Measurements from ENCODE around the gene MCEMP1. TPM values are rescaled to one million over a fixed set of nuclear protein-coding genes. Genes with fewer than 3 reads are reported as not detected.

Gene MCEMP1
- total and polyA plus RNA-seq, 2 of the 13 experiments (the other 11 are each of a cell fraction or from before 2014, with no cell fraction given): not detected

- Histone ChIP-seq H3K4me3 (replicated peaks in 1 of 3; ENCODE audit: insufficient read depth in 1 of 3, low read depth in 2 of 3, low read length in 3 of 3) (no peak overlapping the region), H3K9ac (ENCODE audit: insufficient read depth, low read depth, low read length) (no peak overlapping the region), H2AFZ (ENCODE audit: low read length) (no peak overlapping the region), H3K79me2 (ENCODE audit: insufficient read depth, low read length) (no peaks in the 10 kb centered on the region), H3K4me1 (ENCODE audit: insufficient read depth, low read length) (no peaks in the 10 kb centered on the region), H3K36me3 (replicated peaks in 1 of 2; ENCODE audit: control insufficient read depth in 1 of 2, insufficient read depth in 2 of 2, low read length in 2 of 2) (no peaks in the 10 kb centered on the region), H4K20me1 (ENCODE audit: insufficient read depth, low read length) (no peaks in the 10 kb centered on the region), H3K9me3 (ENCODE audit: low read length) (no peaks in the 10 kb centered on the region), H3K4me2 (ENCODE audit: low read depth, low read length) (no peak overlapping the region), H3K27ac (ENCODE audit: extremely low read length, insufficient read depth, low read length) (no peak overlapping the region), H3K27me3 (ENCODE audit: control insufficient read depth in 1 of 2, insufficient read depth in 2 of 2, low read length in 2 of 2) (peaks cover 0 to 7% of the 10 kb centered on the region in 2 experiments; a peak in 3 of 5 replicates)
- ATAC-seq (no peak), FAIRE-seq (no peak), DNase-seq (ENCODE audit: low spot score) (no peak)
- intact Hi-C loops (cut with micrococcal nuclease; ENCODE audit: unreplicated experiment): no loop called here
- 38% methylated on average over 5 of the region's 5 CpGs for WGBS (ENCODE audit: low lambda C conversion rate)
- TF ChIP-seq ZBTB40 (IDR thresholded peaks at IDR 0.05): no peak
- no peak for TF ChIP-seq ZBTB40 (CRISPR knock-in tag; IDR thresholded peaks at IDR 0.05)
- TF ChIP-seq ZNF841 (CRISPR knock-in tag; IDR thresholded peaks at IDR 0.05; ENCODE audit: borderline replicate concordance): no peak
- no peak for TF ChIP-seq ELF3 (CRISPR knock-in tag; IDR thresholded peaks at IDR 0.05)
- no peak for TF ChIP-seq ZFP36 (IDR thresholded peaks at IDR 0.05; ENCODE audit: borderline replicate concordance, low read depth, low read length, partially characterized antibody)
- TF ChIP-seq, protein P1, sequence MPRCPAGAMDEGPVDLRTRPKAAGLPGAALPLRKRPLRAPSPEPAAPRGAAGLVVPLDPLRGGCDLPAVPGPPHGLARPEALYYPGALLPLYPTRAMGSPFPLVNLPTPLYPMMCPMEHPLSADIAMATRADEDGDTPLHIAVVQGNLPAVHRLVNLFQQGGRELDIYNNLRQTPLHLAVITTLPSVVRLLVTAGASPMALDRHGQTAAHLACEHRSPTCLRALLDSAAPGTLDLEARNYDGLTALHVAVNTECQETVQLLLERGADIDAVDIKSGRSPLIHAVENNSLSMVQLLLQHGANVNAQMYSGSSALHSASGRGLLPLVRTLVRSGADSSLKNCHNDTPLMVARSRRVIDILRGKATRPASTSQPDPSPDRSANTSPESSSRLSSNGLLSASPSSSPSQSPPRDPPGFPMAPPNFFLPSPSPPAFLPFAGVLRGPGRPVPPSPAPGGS (CRISPR knock-in tag; IDR thresholded peaks at IDR 0.05): no peak
- CTCF ChIA-PET (ENCODE audit: low intra/inter-chr PET ratio, low total read pairs): no interaction called here
- in situ Hi-C loops (cut with HindIII; ENCODE audit: extremely low pct_ligation_motif_present, low pct_unique_long_range_greater_than_20kb): no loop called here
- BruUV-seq (replicated peaks): no TSS peak
- POLR2A ChIA-PET: no interaction called here
Measured at GRCh38 chr19:7710616-7711015, 33.7 kb downstream of the MCEMP1 start.

All from HepG2 (cell line).